ENCODE measurements around the gene KIF22.
"Not testable (repeated sequence)": the region's sequence is repeated elsewhere in the genome, so short reads cannot be mapped to it uniquely, and the experiment has no call there.

KIF22 gene

DNA sequence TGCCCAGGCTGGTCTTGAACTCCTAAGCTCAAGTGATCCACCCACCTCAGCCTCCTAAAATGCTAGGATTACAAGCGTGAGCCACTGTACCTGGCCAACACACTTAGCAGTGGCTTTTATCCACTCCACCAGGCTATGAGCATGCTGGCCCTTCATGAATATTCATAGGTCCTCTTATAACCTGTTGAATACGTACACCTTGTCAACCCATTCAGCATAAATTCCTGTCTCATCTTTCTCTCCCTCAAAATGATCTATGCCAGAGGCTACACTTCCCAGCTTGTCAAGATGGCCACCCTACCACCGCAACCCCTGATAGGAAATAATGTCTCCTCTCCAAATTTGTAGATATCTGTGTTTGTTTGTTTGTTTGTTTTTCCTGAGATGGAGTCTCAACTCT is 23.5 kb upstream of the KIF22 start:
- no peak for DNase-seq

- no peak for DNase-seq
Measured at GRCh38 chr16:29769507-29769906, 21.0 kb upstream of the KIF22 start.

DNA sequence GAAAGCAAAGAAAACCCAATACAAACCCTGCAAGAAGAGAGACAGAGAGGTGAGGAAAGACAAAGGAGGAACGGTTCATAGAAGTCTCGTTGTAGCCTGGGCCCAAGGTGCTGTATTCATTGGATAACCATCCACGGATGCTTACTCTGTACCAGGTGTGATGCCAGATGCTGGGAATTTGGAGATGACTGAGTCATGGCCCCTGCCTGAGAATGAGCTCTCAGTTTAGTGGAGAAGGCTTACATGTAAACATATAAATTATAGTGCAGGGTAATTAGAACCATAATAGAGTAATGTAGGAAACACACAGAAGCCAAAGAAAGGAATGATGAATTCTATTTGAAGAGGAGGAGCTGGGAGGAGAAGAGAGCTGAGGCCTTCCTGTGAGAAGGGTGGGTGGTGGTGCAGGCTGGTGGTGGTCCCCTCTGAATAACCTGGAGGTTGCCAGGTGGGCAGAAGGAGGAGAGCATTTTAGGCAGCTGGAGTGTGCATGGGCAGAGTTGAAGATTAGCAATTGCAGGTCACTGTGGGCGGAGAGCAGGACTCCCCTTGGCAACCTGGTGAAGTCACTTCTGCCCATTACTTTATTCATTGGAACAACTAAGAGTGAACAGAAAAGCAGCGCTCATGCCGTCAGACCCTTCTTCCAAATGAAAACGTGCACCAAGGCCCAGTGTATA is 20.2 kb upstream of the KIF22 start:
- DNase-seq = no peak

DNA sequence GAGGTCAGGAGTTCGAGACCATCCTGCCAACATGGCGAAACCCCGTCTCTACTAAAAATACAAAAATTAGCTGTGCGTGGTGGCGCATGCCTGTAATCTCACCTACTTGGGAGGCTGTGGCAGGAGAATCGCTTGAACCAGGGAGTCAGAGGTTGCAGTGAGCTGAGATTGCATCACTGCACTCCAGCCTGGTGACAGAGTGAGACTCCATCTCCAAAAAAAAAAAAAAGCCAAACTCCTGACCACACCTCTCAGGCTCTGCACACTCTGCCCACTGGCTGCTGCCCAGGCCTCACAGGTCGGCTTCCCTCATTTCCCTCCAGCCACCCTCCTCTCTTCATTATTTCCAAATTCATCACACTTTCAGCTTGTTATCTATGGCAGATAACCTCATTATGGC is 18.2 kb upstream of the KIF22 start:
- not testable (repeated sequence) for DNase-seq

GRCh38 chr16:29774730-29775129 is 15.8 kb upstream of the KIF22 start:
- no peak for DNase-seq

DNA sequence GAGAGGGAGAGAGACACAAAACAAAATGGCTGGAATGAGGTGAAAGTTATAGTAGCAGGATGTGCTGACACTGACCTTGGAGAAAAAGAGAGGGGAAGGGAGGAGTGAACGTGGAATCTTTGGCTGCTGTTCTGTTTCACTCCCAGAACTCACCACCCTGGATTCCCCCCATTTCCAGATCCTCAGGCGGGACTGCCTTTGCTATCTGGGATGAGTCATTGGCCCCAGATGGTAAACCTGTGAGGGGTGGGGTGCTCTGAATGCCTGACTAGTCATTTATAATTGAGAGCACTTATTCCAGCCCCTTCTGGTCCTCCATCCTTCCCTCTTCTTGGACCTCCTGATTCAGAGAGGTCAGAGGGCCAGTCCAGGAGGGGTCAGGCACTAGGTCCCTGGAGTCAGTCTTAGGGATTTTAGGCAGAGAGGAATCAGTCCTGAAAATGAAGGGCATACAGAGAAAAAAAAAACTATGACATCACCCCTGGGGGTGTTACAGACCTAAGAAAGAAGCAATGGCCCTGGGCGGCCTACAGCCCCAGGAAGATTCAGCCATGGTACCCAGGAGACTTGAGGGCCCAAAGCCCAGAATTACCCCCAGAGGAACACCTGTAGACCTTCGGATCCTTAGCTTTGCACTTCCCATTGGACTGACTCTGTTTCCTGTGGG is 14.7 kb upstream of the KIF22 start:
- DNase-seq = no peak

GRCh38 chr16:29777576-29778350 is 12.8 kb upstream of the KIF22 start, which contains the start of gene ZG16:
TSS of gene ZG16 (plus strand) at chr16:29778256. CDS start at chr16:29779267, 1,011 bp downstream.
- no peak for DNase-seq

- no peak for DNase-seq
Measured at GRCh38 chr16:29779474-29779873, 11.1 kb upstream of the KIF22 start.

GRCh38 chr16:29783094-29783953 is 7.2 kb upstream of the KIF22 start:
- not testable (repeated sequence) for DNase-seq

GRCh38 chr16:29784157-29784556 is 6.4 kb upstream of the KIF22 start:
- DNase-seq = peak; percentile 41

GRCh38 chr16:29784901-29785500 is 5.5 kb upstream of the KIF22 start:
- DNase-seq = peak; percentile 80

DNA sequence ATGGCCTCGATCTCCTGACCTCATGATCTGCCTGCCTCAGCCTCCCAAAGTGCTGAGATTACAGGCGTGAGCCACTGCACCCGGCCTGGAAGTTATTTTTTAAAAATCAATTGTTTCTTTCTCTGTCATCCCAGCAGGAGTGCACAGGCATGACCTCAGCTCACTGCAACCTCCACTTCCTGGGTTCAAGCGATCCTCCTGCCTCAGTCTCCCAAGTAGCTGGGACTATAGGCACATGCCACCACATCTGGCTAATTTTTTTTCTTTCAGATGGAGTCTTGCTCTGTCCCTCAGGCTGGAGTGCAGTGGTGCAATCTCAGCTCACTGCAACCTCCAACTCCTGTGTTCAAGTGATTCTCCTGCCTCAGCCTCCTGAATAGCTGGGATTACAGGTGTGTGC is 3.4 kb upstream of the KIF22 start:
- not testable (repeated sequence) for DNase-seq

DNA sequence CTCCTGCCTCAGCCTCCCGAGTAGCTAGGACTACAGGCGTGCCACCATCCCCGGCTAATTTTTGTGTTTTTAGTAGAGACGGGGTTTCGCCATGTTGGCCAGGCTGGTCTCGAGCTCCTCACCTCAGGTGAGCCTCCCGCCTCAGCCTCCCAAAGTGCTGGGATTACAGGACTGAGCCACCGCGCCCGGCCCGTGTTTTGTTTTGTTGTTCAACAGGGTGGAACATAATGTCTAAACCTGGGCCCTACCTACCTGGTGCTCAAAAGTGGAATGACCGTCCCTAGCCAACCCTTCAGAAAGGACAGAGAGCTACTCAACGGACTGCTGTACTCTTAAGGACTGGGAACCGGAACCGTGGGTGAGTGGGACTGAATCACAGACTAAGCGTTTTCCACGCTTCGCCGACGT is 772 bp upstream of the KIF22 start:
- no peak for DNase-seq

GRCh38 chr16:29790949-29791844 is 646 bp downstream of the KIF22 start:
- DNase-seq = no peak

GRCh38 chr16:29791845-29792807 is 1.6 kb downstream of the KIF22 start:
- no peak for DNase-seq

DNA sequence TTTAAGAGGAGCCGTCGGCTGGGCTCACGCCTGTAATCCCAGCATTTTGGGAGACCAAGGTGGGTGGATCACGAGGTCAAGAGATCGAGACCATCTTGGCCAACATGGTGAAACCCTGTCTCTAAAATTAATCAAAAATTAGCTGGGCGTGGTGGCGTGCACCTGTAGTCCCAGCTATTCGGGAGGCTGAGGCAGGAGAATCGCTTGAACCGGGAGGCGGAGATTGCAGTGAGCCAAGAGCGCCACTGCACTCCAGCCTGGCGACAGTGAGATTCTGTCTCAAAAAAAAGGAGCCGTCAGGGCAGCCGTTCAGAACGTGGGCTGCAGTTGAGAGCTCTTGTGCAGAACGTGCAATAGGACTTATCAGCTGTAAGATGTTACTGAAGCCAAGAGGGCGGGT is 2.6 kb downstream of the KIF22 start:
- not testable (repeated sequence) for DNase-seq

GRCh38 chr16:29794231-29794710 is 3.7 kb downstream of the KIF22 start:
- DNase-seq = no peak

DNA sequence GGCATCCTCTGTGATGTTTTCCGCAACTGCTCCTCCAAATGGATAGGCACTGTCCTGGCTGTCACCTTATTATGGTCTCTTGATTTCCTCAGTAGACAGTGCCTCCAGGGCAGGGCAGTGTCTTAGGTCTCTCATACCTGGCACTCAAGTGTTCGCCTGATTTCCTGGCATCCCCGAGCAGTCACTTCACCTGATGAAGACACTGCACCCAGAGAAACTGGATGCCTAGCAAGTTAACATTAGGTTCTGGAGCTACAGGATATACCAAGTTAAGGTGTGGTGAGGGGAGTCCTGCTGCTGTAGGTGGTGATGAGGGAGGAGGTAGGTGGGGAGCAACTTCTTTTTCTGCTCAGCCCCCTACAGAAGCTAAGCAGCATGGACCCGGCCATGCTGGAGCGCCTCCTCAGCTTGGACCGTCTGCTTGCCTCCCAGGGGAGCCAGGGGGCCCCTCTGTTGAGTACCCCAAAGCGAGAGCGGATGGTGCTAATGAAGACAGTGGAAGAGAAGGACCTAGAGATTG is 11.9 kb downstream of the KIF22 start:
- no peak for DNase-seq

- DNase-seq = no peak
Measured at GRCh38 chr16:29804020-29804419, 13.5 kb downstream of the KIF22 start.

Measured in activated naive CD4-positive, alpha-beta T cell treated with Interleukin-2 at 50 U/mL for 16 hours (primary cell).